DOHH2 (cell line): ENCODE data around the gene BAG5.
A peak's percentile ranks its signal among the peaks of the same experiment; 100 is the strongest.

Experiments
- H3F3A ChIP-seq: fragments of 200-600 bp; sonication (generic), shearing (Covaris generic); 2 replicates; pipeline ENCODE4 v1.6.0; 2016; ENCODE audit warnings: antibody characterized with exemption, mild to moderate bottlenecking; ENCODE audit not compliant: control insufficient read depth, insufficient read depth
- H3K27ac ChIP-seq: fragments of 200-600 bp; sonication (generic); 2 replicates; pipeline ENCODE4 v1.5.1; 2014; ENCODE audit warnings: low read depth, mild to moderate bottlenecking, low read length, moderate library complexity
- H3K27me3 ChIP-seq: fragments of 200-600 bp; sonication (generic); 2 replicates; pipeline ENCODE4 v1.6.1; 2014; ENCODE audit warnings: mild to moderate bottlenecking, low read length, mixed read lengths; ENCODE audit not compliant: control insufficient read depth
- H3K36me3 ChIP-seq: fragments of 200-600 bp; sonication (generic); 2 replicates; pipeline ENCODE4 v1.6.1; 2014; ENCODE audit warnings: mild to moderate bottlenecking, low read length, moderate library complexity, mixed read lengths; ENCODE audit not compliant: control insufficient read depth
- H3K4me1 ChIP-seq: fragments of 200-600 bp; sonication (generic); 2 replicates; pipeline ENCODE4 v1.6.1; 2014; ENCODE audit warnings: mild to moderate bottlenecking, low read length, mixed read lengths; ENCODE audit not compliant: control insufficient read depth
- H3K4me2 ChIP-seq: fragments of 200-600 bp; sonication (generic); 2 replicates; pipeline ENCODE4 v1.6.0; 2014; ENCODE audit warnings: mild to moderate bottlenecking, low read length, moderate library complexity
- H3K4me3 ChIP-seq: fragments of 200-600 bp; sonication (generic); 2 replicates; pipeline ENCODE4 v1.5.1; 2014; ENCODE audit warnings: mild to moderate bottlenecking, low read length, mixed read lengths
- H3K79me2 ChIP-seq: fragments of 200-600 bp; sonication (generic); 2 replicates; pipeline ENCODE4 v1.6.1; 2014; ENCODE audit warnings: mild to moderate bottlenecking, low read length, mixed read lengths; ENCODE audit not compliant: control insufficient read depth
- H3K9me2 ChIP-seq: fragments of 200-600 bp; sonication (generic); replicated peaks from 2 replicates; pipeline ENCODE4 v1.6.1; 2014; ENCODE audit warnings: mild to moderate bottlenecking, low read length, mixed read lengths; ENCODE audit not compliant: control insufficient read depth
- H3K9me3 ChIP-seq: fragments of 200-600 bp; sonication (generic); 2 replicates; pipeline ENCODE4 v1.6.1; 2014; ENCODE audit warnings: antibody characterized with exemption, low read length, mixed read lengths; ENCODE audit not compliant: control insufficient read depth, insufficient read depth
- H4K20me1 ChIP-seq: fragments of 200-600 bp; sonication (generic); 2 replicates; pipeline ENCODE4 v1.6.0; 2014; ENCODE audit warnings: low read depth, mild to moderate bottlenecking, antibody characterized with exemption, low read length, moderate library complexity; ENCODE audit not compliant: control insufficient read depth, insufficient read depth
- CTCF ChIP-seq: fragments of 200-600 bp; sonication (generic); IDR thresholded peaks from one replicate; pipeline ENCODE4 v1.5.1; 2014; ENCODE audit warnings: antibody characterized with exemption, mild to moderate bottlenecking, low read depth, low read length; ENCODE audit not compliant: poor library complexity, severe bottlenecking
- EZH2phosphoT487 ChIP-seq: fragments of 200-600 bp; sonication (generic); IDR thresholded peaks from 2 replicates; pipeline ENCODE4 v1.6.1; 2017; ENCODE audit warnings: borderline replicate concordance, mild to moderate bottlenecking, antibody characterized with exemption, low read length, moderate library complexity, mixed read lengths

Gene BAG5

GRCh38 chr14:103521951-103522563 lies 40.4 kb downstream of the BAG5 start:
- Histone ChIP-seq H3K4me1 (peaks cover 23% of the 10 kb centered on the region), H3K4me2 (peak overlapping the region; percentile 83), H3F3A (0 out of 2 replicates have a peak, but pooled peaks cover 2% of the 10 kb centered on the region), H3K9me2 (no peaks in the 10 kb centered on the region), H4K20me1 (0 out of 2 replicates have a peak, but pooled peaks cover 6% of the 10 kb centered on the region), H3K36me3 (no peaks in the 10 kb centered on the region), H3K9me3 (no peaks in the 10 kb centered on the region), H3K4me3 (peak overlapping the region; percentile 71), H3K27ac (no peak overlapping the region), H3K27me3 (peaks cover 25% of the 10 kb centered on the region), H3K79me2 (no peaks in the 10 kb centered on the region)
- TF ChIP-seq CTCF (no peak), EZH2phosphoT487 (no peak)

GRCh38 chr14:103521438-103521950 lies 41.0 kb downstream of the BAG5 start:
- Histone ChIP-seq H3K27me3 (peaks cover 25% of the 10 kb centered on the region), H3K36me3 (no peaks in the 10 kb centered on the region), H4K20me1 (0 out of 2 replicates have a peak, but pooled peaks cover 6% of the 10 kb centered on the region), H3K4me3 (peak overlapping the region; percentile 71), H3K4me1 (peaks cover 23% of the 10 kb centered on the region), H3K4me2 (peak overlapping the region; percentile 83), H3K9me2 (no peaks in the 10 kb centered on the region), H3K9me3 (no peaks in the 10 kb centered on the region), H3K27ac (no peak overlapping the region), H3F3A (peaks cover 6% of the 10 kb centered on the region; the same call in 1 of the 2 replicates), H3K79me2 (no peaks in the 10 kb centered on the region)
- TF ChIP-seq CTCF (no peak), EZH2phosphoT487 (no peak)

- TF ChIP-seq CTCF (peak; percentile 69), EZH2phosphoT487 (no peak)
- Histone ChIP-seq H3K4me3 (peak overlapping the region; percentile 71), H3K9me2 (no peaks in the 10 kb centered on the region), H3K79me2 (no peaks in the 10 kb centered on the region), H3K27me3 (peaks cover 25% of the 10 kb centered on the region), H3F3A (peaks cover 11% of the 10 kb centered on the region), H3K4me2 (peak overlapping the region; percentile 83), H3K36me3 (no peaks in the 10 kb centered on the region), H3K4me1 (peaks cover 23% of the 10 kb centered on the region), H3K9me3 (no peaks in the 10 kb centered on the region), H3K27ac (no peak overlapping the region), H4K20me1 (0 out of 2 replicates have a peak, but pooled peaks cover 6% of the 10 kb centered on the region)
These were observed 41.6 kb downstream of the BAG5 start for GRCh38 chr14:103520657-103521437.
